WI38 (cell line): ENCODE measurements around the gene FAM216B.
"Not testable (repeated sequence)": the region's sequence is repeated elsewhere in the genome, so short reads cannot be mapped to it uniquely, and the experiment has no call there.

Experiments
- H3K4me3 ChIP-seq: 2 replicates; pipeline ENCODE4 v1.5.1; 2011; ENCODE audit warnings: low read depth, mild to moderate bottlenecking, control low read depth, low read length
- TF ChIP-seq, protein P1 (sequence below): IDR thresholded peaks from 2 replicates; pipeline ENCODE4 v1.5.1; 2012; ENCODE audit warnings: low read depth, mild to moderate bottlenecking, control low read depth, low read length

The FAM216B gene

GRCh38 chr13:42808341-42808940, 27.1 kb downstream of the FAM216B start:
- TF ChIP-seq, protein P1, sequence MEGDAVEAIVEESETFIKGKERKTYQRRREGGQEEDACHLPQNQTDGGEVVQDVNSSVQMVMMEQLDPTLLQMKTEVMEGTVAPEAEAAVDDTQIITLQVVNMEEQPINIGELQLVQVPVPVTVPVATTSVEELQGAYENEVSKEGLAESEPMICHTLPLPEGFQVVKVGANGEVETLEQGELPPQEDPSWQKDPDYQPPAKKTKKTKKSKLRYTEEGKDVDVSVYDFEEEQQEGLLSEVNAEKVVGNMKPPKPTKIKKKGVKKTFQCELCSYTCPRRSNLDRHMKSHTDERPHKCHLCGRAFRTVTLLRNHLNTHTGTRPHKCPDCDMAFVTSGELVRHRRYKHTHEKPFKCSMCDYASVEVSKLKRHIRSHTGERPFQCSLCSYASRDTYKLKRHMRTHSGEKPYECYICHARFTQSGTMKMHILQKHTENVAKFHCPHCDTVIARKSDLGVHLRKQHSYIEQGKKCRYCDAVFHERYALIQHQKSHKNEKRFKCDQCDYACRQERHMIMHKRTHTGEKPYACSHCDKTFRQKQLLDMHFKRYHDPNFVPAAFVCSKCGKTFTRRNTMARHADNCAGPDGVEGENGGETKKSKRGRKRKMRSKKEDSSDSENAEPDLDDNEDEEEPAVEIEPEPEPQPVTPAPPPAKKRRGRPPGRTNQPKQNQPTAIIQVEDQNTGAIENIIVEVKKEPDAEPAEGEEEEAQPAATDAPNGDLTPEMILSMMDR = no peak
- H3K4me3 ChIP-seq = no peak overlapping the region

- H3K4me3 ChIP-seq = no peak overlapping the region
- TF ChIP-seq, protein P1 = no peak
These were observed 30.9 kb downstream of the FAM216B start for GRCh38 chr13:42812316-42812715.

GRCh38 chr13:42814868-42815267, 33.5 kb downstream of the FAM216B start:
- H3K4me3 ChIP-seq = no peak overlapping the region

GRCh38 chr13:42815681-42816080, 34.3 kb downstream of the FAM216B start:
- TF ChIP-seq, protein P1 = no peak

More at GRCh38 chr13:42814868-42815267, 33.5 kb downstream of the FAM216B start:
- TF ChIP-seq, protein P1 = no peak

DNA sequence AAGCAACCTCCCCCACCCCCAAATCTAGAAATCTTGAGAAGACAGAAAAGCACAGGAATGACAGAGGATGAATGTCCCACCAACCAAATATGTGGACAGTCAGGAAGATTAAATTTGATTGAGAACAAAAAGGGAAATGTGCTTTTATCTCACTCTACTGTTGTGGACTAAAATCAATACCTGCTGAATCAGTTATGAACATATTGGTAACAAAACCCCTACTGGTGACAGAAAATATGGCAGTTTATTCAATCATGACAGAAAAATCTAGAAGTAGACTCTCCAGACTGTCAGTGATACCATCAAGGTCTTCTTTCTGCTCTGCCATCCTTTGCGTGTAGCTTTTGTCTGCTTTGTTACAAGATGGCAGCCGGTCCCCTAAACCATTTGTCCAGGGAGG, 35.2 kb downstream of the FAM216B start:
- TF ChIP-seq, protein P1 = no peak; the same call in 1 of the 2 replicates
- no peak overlapping the region for H3K4me3 ChIP-seq

More at GRCh38 chr13:42815681-42816080, 34.3 kb downstream of the FAM216B start:
- no peak overlapping the region for H3K4me3 ChIP-seq

DNA sequence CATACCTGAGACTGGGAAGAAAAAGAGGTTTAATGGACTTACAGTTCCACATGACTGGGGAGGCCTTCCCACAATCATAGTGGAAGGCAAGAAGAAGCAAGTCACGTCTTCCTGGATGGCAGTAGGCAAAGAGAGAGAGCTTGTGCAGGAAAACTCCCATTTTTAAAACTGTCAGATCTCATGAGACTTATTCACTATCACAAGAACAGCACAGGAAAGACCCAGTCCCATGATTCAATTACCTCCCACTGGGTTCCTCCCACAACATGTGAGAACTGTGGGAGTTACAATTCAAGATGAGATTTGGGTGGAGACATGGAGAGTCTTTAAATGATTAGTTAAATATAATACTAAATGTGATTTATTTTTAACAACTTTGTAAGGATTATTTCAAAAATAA, 38.3 kb downstream of the FAM216B start:
- H3K4me3 ChIP-seq = not testable (repeated sequence)

DNA sequence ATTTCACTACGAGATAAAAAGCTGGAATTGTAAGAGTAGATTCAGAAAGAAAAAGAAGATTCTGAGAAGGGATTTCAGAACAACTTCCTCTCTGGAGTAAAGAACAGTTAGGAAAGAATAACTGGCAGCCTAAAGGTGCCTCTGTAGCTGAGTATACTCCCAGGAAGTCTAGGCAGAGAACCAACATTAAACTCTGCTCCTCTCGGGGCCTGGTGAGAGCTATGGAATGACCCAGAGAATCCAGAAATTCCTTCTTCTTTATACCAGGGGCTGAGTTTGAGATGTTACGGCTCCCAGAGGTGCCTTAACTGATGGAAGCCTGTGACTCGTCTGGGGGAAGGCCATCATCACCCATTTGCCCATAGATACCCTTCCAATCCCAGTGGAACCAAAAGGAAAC, 39.1 kb downstream of the FAM216B start:
- TF ChIP-seq, protein P1 = no peak
- H3K4me3 ChIP-seq = no peak overlapping the region

DNA sequence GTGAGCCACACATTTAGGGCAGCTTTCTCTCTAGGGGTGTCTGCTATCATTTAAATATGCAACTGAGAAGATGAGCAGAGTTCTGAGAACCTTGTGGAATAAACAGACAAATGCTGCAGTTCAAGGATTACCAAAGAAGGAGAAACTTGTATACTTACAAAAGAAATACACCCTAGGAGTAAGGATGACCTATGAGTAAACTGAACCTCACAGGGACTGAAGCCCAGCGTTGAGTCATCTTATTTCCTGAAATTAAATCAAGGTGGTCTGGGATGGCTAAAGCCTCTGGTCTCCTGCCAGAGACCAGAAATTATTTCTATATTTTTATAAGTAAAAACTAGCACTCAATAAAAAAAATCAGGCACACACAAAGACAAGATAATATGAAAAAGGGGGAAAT, 40.1 kb downstream of the FAM216B start:
- no peak overlapping the region for H3K4me3 ChIP-seq
- TF ChIP-seq, protein P1 = no peak
